GM13977 (cell line): Measurements from ENCODE around the gene POU3F2.
A peak's percentile ranks its signal among the peaks of the same experiment; 100 is the strongest.

Experiments
- DNase-seq: peaks from one replicate; pipeline ENCODE4 v3.0.0; 2012; ENCODE audit warnings: low spot score
- in situ Hi-C: fragments of 300-500 bp; cut with MboI; formaldehyde crosslinking; loops from one replicate; pipeline ENCODE4 v1.12.0; 2022; ENCODE audit warnings: low sequenced_read_pairs, low pct_unique_long_range_greater_than_20kb, mixed read lengths, inconsistent platforms; ENCODE audit not compliant: unreplicated experiment
- TF ChIP-seq, protein P1 (sequence below): IDR thresholded peaks from 2 replicates; pipeline ENCODE4 v1.5.1; 2012; ENCODE audit warnings: mild to moderate bottlenecking, control low read depth; ENCODE audit not compliant: insufficient read depth; ENCODE audit errors: extremely low read depth, missing control alignments

POU3F2 gene

DNA sequence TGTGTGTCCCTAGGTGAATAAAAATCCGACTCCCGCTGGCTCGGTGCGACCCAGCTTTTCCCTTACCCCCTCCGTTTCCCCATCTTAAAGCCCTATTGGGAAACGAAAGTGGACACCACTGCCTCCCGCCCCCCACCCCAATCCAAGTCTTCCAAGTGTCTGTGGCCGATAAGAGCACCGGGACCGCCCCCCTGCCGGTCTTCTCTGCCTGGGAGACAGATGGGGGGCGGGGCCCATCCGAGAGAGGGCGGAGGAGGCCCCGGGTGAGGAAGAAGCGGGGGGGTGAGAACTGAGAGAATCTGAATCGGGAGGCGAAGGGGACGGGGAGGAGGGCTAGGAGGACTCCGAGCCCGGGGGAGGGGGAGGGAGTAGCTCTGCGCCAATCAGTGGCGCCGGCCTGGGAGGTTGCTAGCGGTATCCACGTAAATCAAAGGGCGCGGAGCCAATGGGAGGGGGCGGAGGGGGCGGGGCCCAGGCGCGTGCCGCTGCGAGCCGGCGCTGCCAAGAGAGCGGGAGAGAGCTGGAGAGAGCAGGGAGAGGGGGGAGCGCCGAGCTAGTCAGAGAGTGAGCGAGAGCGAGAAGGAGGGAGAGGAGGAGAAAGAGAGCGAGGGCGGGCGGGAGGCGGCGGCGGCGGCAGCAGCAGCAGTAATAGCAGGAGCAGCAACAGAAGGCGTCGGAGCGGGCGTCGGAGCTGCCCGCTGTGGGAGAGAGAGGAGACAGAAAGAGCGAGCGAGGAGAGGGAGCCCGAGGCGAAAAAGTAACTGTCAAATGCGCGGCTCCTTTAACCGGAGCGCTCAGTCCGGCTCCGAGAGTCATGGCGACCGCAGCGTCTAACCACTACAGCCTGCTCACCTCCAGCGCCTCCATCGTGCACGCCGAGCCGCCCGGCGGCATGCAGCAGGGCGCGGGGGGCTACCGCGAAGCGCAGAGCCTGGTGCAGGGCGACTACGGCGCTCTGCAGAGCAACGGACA, at the start of gene POU3F2:
TSS of gene POU3F2 (plus strand) at position 515 of the 972 bp plus-strand sequence. CDS start at position 815, 300 bp downstream.
- in situ Hi-C loops, result loop anchor here (25.0 kb wide), 2 partner anchors 778 to 1628 kb away; partner anchors contain the start of genes PRDM13 and SIM1
- TF ChIP-seq, protein P1, sequence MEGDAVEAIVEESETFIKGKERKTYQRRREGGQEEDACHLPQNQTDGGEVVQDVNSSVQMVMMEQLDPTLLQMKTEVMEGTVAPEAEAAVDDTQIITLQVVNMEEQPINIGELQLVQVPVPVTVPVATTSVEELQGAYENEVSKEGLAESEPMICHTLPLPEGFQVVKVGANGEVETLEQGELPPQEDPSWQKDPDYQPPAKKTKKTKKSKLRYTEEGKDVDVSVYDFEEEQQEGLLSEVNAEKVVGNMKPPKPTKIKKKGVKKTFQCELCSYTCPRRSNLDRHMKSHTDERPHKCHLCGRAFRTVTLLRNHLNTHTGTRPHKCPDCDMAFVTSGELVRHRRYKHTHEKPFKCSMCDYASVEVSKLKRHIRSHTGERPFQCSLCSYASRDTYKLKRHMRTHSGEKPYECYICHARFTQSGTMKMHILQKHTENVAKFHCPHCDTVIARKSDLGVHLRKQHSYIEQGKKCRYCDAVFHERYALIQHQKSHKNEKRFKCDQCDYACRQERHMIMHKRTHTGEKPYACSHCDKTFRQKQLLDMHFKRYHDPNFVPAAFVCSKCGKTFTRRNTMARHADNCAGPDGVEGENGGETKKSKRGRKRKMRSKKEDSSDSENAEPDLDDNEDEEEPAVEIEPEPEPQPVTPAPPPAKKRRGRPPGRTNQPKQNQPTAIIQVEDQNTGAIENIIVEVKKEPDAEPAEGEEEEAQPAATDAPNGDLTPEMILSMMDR, result no peak
- peak; percentile 94 for DNase-seq

DNA sequence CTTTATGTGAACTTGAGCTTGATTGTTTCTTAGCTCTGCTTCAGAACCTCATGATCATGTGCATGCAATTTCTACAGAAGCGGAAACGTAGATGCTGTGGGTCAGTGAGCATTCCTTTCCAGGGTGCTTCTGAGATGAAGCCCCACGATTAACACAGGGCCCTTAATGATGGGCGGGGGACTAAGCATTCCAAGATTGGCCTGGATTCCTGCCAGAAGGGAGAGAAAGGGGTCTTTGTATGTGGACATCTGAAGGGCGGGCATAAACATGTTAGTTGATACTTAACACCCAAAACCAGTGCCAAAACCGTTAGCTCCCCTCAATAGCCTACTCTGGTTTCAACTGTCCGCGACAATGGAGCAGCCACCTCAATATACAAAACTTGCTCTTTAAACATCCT, 46.9 kb upstream of the POU3F2 start:
- no peak for DNase-seq
- in situ Hi-C loops, result no loop called here
- TF ChIP-seq, protein P1, result no peak

DNA sequence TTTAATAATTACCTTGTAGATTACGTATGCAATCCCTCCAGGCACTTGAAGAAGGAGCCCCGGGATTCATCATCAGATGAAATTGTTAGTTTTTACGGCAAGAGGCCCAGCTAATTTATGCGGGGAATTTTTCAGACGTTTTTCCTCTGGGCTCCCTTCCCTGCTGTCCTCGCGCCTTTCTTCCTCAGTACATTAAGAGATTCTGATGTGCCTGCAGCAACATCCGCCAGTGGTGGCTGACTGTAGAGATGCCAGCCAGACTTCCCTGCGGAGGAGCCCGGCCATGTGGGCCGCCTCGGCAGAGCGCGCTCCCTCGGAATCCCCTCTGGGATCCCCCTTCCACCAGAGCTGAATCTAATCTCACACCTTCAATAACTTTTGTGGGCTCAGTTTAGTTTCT, 46.4 kb upstream of the POU3F2 start:
- DNase-seq, result no peak
- TF ChIP-seq, protein P1, result no peak
- in situ Hi-C loops, result no loop called here

DNA sequence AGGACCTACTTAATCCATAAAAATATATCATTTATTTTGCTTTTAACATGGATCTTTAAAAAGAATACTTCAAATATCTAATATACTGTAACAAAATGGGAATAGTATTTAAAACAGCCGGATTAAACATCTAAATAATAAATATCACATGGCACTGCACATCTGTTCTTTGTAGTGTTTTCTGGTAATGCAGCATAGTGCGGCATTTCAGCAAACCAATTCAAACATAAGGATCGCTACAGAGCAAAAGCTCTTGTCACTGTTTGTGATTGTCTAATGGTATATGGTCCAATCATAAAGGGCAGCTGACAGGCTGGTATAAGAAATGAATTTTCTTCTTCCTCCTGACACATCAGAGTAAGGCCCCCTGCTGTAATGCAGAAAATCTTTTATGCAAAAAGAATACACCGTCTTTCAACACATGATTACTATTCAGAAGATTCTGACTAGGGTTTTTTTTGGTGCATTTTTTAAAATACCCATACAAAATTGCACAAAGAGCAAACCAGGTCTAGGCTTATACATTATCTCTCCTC, 40.0 kb upstream of the POU3F2 start:
- TF ChIP-seq, protein P1, result no peak
- DNase-seq, result no peak
- in situ Hi-C loops, result no loop called here

DNA sequence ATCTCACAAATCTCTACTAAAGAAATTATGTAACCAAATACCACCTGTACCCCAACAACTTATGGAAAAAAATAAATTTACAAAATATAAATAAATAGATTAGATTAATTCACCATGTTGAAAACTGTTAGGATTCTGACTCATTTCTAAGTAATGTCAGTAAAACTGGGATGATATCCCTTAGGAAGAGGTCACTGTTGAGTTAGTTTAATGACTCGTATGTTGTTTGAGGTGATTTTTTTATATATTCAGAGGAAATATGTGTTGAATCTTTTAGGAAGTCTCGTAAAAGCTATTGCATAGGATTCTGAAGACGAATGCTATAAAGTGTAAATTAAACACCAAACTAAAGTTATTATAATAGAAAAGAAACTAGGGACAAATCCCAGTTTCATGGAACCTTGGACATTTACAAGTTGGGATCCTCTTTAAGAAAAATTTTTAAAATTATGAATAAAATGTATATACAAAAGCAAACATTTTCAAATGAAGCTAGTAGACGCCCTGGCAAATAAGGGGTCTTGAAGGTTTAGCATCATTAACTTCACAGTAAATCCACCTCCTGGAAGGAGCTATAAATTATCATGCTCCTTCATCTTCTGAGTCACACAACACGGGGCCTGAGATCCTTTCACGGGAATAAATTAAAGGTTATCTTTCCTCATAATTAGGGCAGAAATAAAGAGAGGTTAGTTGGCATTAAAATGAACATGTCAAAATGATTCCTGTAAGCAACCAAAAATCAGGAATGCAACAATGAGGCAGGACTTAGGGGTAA, 37.0 kb upstream of the POU3F2 start:
- in situ Hi-C loops, result no loop called here
- DNase-seq, result no peak
- TF ChIP-seq, protein P1, result no peak

DNA sequence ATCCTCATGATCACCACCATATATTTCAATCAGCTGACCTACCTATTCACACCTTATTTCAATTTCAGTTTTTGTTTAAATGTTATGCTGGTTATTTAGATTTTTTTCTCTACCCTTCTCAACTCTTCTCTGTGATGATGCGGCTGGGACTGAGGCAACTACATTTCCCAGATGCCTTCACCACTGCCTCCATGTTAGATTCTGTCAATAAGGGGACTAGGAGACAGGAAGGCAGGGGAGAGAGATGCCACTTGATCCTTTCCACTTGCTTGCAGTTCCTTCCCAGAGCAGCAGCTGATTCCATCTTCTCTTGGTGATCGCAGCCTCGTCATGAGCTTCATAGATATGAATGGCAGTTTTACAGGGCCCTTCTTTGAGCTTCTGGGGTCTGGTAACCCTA, 33.5 kb upstream of the POU3F2 start:
- no peak for DNase-seq
- in situ Hi-C loops, result no loop called here
- TF ChIP-seq, protein P1, result no peak
